Neural progenitor cell (in vitro differentiated cells): ENCODE measurements around the gene ITGB5. TPM values are rescaled to one million over a fixed set of nuclear protein-coding genes. Genes with fewer than 3 reads are reported as not detected.
A peak's percentile ranks its signal among the peaks of the same experiment; 100 is the strongest.

ENCODE experiments used
- DNase-seq: peaks from one replicate; pipeline ENCODE4 v3.0.0-alpha.2; 2016; ENCODE audit warnings: low spot score
- H2AFZ ChIP-seq: fragments of 200-600 bp; sonication (generic); replicated peaks from 2 replicates; pipeline ENCODE4 v1.6.1; 2016; ENCODE audit warnings: antibody characterized with exemption
- H3F3A ChIP-seq: fragments of 200-600 bp; sonication (generic); 2 replicates; pipeline ENCODE4 v1.6.1; 2016; ENCODE audit warnings: antibody characterized with exemption, low read depth
- H3K27ac ChIP-seq: fragments of 200-600 bp; sonication (generic); 2 replicates; pipeline ENCODE4 v1.5.1; 2016; ENCODE audit warnings: mild to moderate bottlenecking
- H3K27me3 ChIP-seq: fragments of 200-600 bp; sonication (generic); 2 replicates; pipeline ENCODE4 v1.6.1; 2016; ENCODE audit warnings: mild to moderate bottlenecking, moderate library complexity
- H3K36me3 ChIP-seq: fragments of 200-600 bp; sonication (generic); 2 replicates; pipeline ENCODE4 v1.5.1; 2016
- H3K4me1 ChIP-seq: fragments of 200-600 bp; sonication (generic); 2 replicates; pipeline ENCODE4 v1.6.1; 2016; ENCODE audit warnings: mixed run types
- H3K4me2 ChIP-seq: fragments of 200-600 bp; sonication (generic); 2 replicates; pipeline ENCODE4 v1.6.1; 2016
- H3K4me3 ChIP-seq: fragments of 200-600 bp; sonication (generic); 2 replicates; pipeline ENCODE4 v1.5.1; 2016
- H3K79me2 ChIP-seq: fragments of 200-600 bp; sonication (generic); 2 replicates; pipeline ENCODE4 v1.6.1; 2016; ENCODE audit warnings: low read depth
- H3K9ac ChIP-seq: fragments of 200-600 bp; sonication (generic); 2 replicates; pipeline ENCODE4 v1.6.1; 2016
- H3K9me3 ChIP-seq: fragments of 200-600 bp; sonication (generic); 2 replicates; pipeline ENCODE4 v1.5.1; 2016; ENCODE audit warnings: low read depth
- H4K20me1 ChIP-seq: fragments of 200-600 bp; sonication (generic); 2 replicates; pipeline ENCODE4 v1.6.1; 2016; ENCODE audit warnings: low read depth
- H3K27ac Mint-ChIP-seq: 3 replicates; pipeline ENCODE4 v1.8.0; 2021; ENCODE audit warnings: mixed read lengths
- H3K27me3 Mint-ChIP-seq: 2 replicates; pipeline ENCODE4 v1.8.0; 2022; ENCODE audit warnings: low read depth, mild to moderate bottlenecking, inconsistent platforms, moderate library complexity, mixed read lengths; ENCODE audit not compliant: insufficient read depth
- H3K36me3 Mint-ChIP-seq: 3 replicates; pipeline ENCODE4 v1.8.0; 2021; ENCODE audit warnings: mixed read lengths
- H3K4me1 Mint-ChIP-seq: 3 replicates; pipeline ENCODE4 v1.8.0; 2021; ENCODE audit warnings: mixed read lengths
- H3K4me3 Mint-ChIP-seq: 3 replicates; pipeline ENCODE4 v1.8.0; 2021; ENCODE audit warnings: mild to moderate bottlenecking, moderate library complexity, mixed read lengths
- H3K9me3 Mint-ChIP-seq: 3 replicates; pipeline ENCODE4 v1.8.0; 2020; ENCODE audit warnings: mixed read lengths
- EZH2 ChIP-seq: fragments of 200-600 bp; sonication (generic); IDR thresholded peaks from 2 replicates; pipeline ENCODE4 v1.6.1; 2017; ENCODE audit warnings: antibody characterized with exemption, mild to moderate bottlenecking, moderate library complexity
- EZH2phosphoT487 ChIP-seq: fragments of 200-600 bp; sonication (generic); IDR thresholded peaks from 2 replicates; pipeline ENCODE4 v1.6.1; 2017; ENCODE audit warnings: antibody characterized with exemption
- total RNA-seq: library from RNA; depleted of rRNA; stranded (reverse); fragments of >200 nt; gene quantifications from 2 replicates; pipeline ENCODE4 v1.2.3, GENCODE V29; 2015; ENCODE audit warnings: low replicate concordance
- TF ChIP-seq, protein P1 (sequence below): fragments of 200-600 bp; sonication (generic); IDR thresholded peaks from 2 replicates; pipeline ENCODE4 v1.5.1; 2017; ENCODE audit warnings: antibody characterized with exemption, mild to moderate bottlenecking

The ITGB5 gene
- total RNA-seq, 1 donor from 2014 or later = 55.8 TPM

DNA sequence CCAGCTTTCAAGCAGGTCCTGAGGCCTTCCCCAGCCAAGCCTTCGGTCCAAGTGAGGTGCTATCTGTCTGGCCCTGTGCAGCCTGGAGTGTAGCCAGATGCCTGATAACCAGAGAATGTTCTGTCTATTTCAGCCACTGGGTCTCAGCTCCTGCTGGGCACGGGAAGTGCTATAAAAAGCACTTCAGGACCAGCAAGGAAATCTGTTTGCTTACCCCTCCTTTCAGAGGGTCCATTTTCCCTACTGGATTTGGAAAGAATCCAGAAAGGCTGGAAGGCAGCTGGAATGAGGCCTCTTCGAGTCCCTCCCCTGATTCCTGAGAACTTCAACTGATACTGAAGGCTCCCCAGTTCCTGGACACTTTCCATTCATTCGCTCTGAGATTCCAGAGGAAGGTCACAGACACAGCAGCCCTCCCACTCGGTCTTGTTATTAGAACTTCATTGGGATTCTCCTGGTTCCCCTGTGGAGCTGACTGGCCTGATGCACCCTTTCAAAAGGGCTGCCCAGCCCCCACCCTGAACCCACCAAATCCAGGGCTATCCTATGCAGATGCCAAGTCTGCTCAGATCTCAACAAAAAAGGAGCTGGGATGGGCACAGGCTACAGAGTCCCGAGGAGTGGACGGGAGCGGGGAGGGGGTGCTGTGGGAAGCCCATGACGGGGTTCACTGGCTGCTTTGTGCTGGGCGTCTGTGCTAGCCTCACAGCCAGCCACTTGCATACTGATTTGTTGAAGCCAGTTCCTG, 86.5 kb downstream of the ITGB5 start:
- no peaks in the 10 kb centered on the region for H3K79me2 ChIP-seq
- no peak overlapping the region for H3K9ac ChIP-seq
- no peak overlapping the region for H3K4me3 Mint-ChIP-seq
- no peak overlapping the region for H2AFZ ChIP-seq
- no peak overlapping the region for H3K4me3 ChIP-seq
- H3K36me3 ChIP-seq = no peaks in the 10 kb centered on the region
- peaks cover 30% of the 10 kb centered on the region for H3K4me1 Mint-ChIP-seq
- no peak overlapping the region for H3K27ac ChIP-seq
- TF ChIP-seq EZH2phosphoT487 (no peak), EZH2 (no peak)
- TF ChIP-seq, protein P1, sequence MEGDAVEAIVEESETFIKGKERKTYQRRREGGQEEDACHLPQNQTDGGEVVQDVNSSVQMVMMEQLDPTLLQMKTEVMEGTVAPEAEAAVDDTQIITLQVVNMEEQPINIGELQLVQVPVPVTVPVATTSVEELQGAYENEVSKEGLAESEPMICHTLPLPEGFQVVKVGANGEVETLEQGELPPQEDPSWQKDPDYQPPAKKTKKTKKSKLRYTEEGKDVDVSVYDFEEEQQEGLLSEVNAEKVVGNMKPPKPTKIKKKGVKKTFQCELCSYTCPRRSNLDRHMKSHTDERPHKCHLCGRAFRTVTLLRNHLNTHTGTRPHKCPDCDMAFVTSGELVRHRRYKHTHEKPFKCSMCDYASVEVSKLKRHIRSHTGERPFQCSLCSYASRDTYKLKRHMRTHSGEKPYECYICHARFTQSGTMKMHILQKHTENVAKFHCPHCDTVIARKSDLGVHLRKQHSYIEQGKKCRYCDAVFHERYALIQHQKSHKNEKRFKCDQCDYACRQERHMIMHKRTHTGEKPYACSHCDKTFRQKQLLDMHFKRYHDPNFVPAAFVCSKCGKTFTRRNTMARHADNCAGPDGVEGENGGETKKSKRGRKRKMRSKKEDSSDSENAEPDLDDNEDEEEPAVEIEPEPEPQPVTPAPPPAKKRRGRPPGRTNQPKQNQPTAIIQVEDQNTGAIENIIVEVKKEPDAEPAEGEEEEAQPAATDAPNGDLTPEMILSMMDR = no peak
- no peaks in the 10 kb centered on the region for H3K27me3 ChIP-seq
- H3F3A ChIP-seq = no peaks in the 10 kb centered on the region
- H3K27me3 Mint-ChIP-seq = peaks cover 4% of the 10 kb centered on the region
- no peaks in the 10 kb centered on the region for H3K9me3 ChIP-seq
- peak overlapping the region; percentile 6 for H3K4me2 ChIP-seq
- no peaks in the 10 kb centered on the region for H4K20me1 ChIP-seq
- DNase-seq = no peak
- H3K9me3 Mint-ChIP-seq = no peaks in the 10 kb centered on the region
- no peak overlapping the region for H3K27ac Mint-ChIP-seq
- H3K36me3 Mint-ChIP-seq = peaks cover 16% of the 10 kb centered on the region
- H3K4me1 ChIP-seq = peaks cover 25% of the 10 kb centered on the region

DNA sequence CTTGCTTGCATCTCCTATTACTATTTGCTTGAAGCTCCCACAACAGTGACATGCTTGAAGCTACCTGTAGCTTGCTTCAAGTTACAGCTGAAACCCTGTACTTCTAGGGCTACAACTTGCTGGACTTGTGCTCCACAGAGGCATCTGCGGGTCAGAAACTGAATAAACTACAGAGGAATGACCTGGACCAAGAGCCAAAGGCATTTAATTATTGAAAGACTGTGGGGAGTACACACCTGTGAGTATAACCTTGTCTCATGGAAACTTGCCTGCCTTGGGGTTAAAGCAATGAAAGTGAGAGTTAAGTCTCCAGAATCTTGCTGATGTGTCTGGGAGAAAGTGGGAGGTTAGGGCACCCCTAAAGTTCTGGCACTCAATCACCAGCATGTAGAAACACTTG, 87.1 kb downstream of the ITGB5 start:
- H3K9me3 Mint-ChIP-seq = no peaks in the 10 kb centered on the region
- Histone ChIP-seq H3K4me1 (peaks cover 25% of the 10 kb centered on the region), H3K9me3 (no peaks in the 10 kb centered on the region), H4K20me1 (no peaks in the 10 kb centered on the region), H3K9ac (no peak overlapping the region), H2AFZ (no peak overlapping the region), H3F3A (no peaks in the 10 kb centered on the region), H3K27me3 (no peaks in the 10 kb centered on the region), H3K4me2 (no peak overlapping the region), H3K36me3 (no peaks in the 10 kb centered on the region), H3K27ac (no peak overlapping the region), H3K4me3 (no peak overlapping the region), H3K79me2 (no peaks in the 10 kb centered on the region)
- peaks cover 16% of the 10 kb centered on the region for H3K36me3 Mint-ChIP-seq
- peaks cover 4% of the 10 kb centered on the region for H3K27me3 Mint-ChIP-seq
- H3K4me3 Mint-ChIP-seq = no peak overlapping the region
- H3K4me1 Mint-ChIP-seq = peaks cover 30% of the 10 kb centered on the region
- no peak overlapping the region for H3K27ac Mint-ChIP-seq
- DNase-seq = no peak
- no peak for TF ChIP-seq EZH2
- TF ChIP-seq, protein P1 = no peak

DNA sequence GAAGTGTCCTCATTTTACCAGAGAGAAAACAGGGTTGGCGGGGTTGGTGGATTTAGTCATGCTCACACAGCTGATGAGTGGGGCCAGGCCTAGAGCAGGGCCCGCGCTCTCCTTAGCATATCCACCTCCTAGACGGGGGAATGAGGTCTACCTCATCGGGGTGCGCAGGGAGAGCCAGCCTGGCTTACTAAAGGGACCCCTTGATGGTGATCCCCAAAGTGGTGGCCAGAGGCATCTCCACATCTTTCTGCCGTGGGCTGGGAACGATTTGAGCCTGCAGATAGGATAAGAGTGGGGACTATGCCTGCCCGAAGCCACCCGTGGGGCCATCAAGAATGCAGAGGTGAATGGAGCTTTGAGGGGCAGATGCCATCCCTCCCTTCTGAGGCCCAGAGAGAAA, 87.5 kb downstream of the ITGB5 start:
- Histone ChIP-seq H3K79me2 (no peaks in the 10 kb centered on the region), H3K4me2 (no peak overlapping the region), H3K4me3 (no peak overlapping the region), H4K20me1 (no peaks in the 10 kb centered on the region), H3K9ac (no peak overlapping the region), H3K9me3 (no peaks in the 10 kb centered on the region), H2AFZ (no peak overlapping the region), H3F3A (no peaks in the 10 kb centered on the region), H3K4me1 (peaks cover 25% of the 10 kb centered on the region), H3K36me3 (no peaks in the 10 kb centered on the region), H3K27me3 (no peaks in the 10 kb centered on the region), H3K27ac (no peak overlapping the region)
- Mint-ChIP-seq H3K4me3 (no peak overlapping the region), H3K4me1 (peaks cover 30% of the 10 kb centered on the region), H3K27me3 (peaks cover 4% of the 10 kb centered on the region), H3K36me3 (peaks cover 19% of the 10 kb centered on the region), H3K9me3 (no peaks in the 10 kb centered on the region), H3K27ac (no peak overlapping the region)
- DNase-seq = no peak
- TF ChIP-seq EZH2phosphoT487 (no peak), EZH2 (no peak)
- TF ChIP-seq, protein P1 = no peak
